ENCODE results near the gene ZNF490.
"Not testable (repeated sequence)": the region's sequence is repeated elsewhere in the genome, so short reads cannot be mapped to it uniquely, and the experiment has no call there.

Gene ZNF490

DNA sequence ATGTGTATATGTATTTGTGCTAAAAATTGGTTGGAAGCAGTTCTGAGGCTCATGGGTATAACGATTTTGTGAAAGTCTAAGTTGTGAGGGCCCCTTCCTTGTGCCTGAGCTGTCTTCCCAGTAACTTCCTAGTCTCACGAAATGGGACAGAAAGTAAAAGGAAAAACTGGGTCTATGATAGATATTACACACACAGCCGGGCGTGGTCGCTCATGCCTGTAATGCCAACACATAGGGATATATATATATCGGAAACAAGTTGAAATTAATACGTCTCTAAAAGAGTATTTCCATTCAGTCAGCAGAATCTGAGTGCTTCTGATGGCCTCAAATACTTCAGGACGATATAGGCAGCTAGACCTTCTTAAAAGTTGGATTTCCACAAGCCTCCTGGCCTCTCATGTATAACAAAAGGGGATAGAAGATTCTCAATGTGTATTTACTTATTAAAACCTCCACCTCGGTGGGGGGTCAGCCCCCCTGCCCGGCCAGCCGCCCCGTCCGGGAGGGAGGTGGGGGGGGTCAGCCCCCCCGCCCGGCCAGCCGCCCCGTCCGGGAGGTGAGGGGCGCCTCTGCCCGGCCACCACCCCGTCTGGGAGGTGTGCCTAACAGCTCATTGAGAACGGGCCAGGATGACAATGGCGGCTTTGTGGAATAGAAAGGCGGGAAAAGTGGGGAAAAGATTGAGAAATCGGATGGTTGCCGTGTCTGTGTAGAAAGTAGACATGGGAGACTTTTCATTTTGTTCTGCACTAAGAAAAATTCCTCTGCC lies 10.8 kb upstream of the ZNF490 start:
- DNase-seq, result not testable (repeated sequence)

DNA sequence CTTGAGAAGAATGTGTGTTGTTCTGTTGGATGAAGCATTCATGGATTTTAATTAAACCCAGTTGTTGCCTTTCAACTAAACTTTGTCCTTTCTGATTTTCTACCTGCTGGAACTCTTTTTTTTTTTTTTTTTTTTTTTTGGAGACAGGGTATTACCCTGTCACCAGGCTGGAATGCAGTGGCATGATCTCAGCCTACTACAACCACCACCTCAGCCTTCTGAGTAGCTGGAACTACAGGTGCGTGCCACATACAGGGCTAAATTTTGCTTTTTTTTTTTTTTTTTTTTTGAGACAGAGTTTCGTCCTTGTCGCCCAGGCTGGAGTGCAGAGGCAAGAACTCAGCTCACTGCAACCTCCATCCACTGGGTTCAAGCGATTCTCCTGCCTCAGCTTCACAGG lies 7.0 kb upstream of the ZNF490 start:
- no peak for DNase-seq

- DNase-seq, result peak; percentile 60
These were observed 717 bp upstream of the ZNF490 start for GRCh38 chr19:12611361-12611699.

DNA sequence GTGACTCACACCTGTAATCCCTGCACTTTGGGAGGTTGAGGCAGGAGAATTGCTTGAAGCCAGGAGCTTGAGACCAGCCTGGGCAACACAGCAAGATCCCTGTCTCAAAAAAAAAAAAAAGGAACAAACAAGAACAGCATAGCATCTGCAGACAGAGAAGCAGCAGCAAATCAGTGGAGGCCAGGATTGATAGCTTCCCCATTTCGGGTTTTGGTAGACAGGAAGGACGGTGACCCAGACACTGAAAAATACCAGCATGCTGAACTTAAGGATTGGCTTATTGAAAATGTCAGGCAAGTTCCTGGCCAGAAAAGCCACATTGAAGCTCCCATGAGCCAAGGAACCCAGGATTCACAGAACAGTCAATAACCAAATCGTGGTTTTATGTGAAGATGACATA lies 3.0 kb downstream of the ZNF490 start:
- no peak for DNase-seq

GRCh38 chr19:12606796-12607195 lies 3.8 kb downstream of the ZNF490 start:
- no peak for DNase-seq

DNA sequence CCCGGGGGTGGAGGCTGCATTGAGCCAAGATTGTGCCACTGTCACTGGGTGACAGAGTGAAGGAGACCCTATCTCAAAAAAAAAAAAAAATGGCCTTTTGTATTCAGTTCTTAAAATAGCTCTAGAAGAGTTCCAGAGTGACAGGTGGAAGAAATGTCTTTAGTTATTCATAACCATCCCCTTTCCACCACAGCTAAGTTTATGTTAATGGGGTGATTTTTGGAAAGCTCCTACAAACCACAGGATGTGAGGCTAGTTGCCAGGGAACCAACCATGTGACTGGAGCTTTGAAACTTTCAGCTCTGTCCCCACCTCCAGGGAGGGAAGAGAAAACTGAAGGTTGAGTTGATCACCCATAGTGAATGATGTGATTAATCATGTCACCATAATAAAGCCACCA lies 6.9 kb downstream of the ZNF490 start:
- no peak for DNase-seq

GRCh38 chr19:12597594-12597993 lies 13.0 kb downstream of the ZNF490 start:
- no peak for DNase-seq

GRCh38 chr19:12596927-12597548 lies 13.6 kb downstream of the ZNF490 start:
- no peak for DNase-seq

- DNase-seq, result no peak
These were observed 14.1 kb downstream of the ZNF490 start for GRCh38 chr19:12596485-12596884.

- DNase-seq, result no peak
These were observed 29.5 kb downstream of the ZNF490 start for GRCh38 chr19:12581100-12581499.

DNA sequence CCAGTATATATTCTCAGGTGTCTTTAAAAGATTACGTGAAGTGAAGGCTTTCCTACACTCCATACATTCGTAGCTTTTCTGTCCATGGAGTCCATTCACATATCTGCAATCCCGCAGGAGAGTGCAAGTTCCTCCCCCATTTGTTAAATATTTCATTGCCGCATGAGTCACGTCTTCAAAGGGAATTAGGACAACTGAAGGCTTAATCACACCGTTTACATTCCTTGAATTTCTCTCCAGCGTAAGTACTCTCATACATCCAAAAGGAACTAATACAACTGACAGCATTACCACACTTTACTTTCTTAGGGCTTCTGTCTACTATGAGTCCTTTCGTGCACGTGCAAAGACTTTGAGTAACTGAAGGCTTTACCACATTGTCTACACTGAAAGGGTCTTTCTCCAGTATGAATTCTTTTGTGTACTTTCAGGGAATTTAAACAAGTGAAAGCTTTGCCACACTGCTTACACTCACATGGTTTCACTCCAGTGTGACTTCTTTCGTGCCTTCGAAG lies 30.4 kb downstream of the ZNF490 start:
- DNase-seq, result peak; percentile 74

DNA sequence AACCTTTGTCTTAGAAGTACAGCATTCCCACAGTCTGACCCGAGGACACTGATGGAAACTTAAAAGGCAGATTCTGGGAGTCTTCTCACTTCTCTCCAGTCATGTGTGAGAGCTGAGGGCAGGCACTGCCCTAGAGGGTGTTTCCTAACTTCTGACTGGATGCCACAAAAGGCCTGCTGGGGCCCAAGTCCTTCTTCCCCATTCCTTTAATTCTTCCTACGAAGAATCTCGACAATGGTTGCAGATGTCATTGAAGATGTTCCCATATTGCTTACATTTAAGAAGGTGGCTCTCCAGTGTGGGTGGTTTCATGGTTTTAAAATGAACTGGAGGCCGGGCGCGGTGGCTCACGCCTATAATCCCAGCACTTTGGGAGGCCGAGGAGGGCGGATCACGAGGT lies 32.0 kb downstream of the ZNF490 start:
- no peak for DNase-seq

DNA sequence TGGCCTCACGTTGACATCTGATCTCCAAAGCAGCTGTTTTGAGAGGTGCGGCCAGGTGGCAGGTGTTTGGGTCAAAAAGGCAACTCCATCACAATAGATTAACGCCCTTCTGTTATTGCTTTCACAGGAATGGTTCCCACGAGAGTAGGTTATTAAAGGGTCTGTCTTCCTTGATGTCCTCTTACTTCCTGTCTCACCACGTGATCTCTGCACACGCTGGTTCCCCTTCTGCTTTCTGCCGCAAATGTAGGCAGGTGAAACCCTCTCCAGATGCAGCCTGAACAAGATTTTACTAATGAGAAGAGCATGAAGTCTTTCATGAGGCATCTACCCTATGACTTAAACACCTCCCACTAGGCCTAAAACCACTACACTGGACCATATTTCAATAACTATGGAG lies 36.6 kb downstream of the ZNF490 start:
- DNase-seq, result no peak

GRCh38 chr19:12567951-12568350 lies 42.7 kb downstream of the ZNF490 start:
- no peak for DNase-seq

- DNase-seq, result not testable (repeated sequence)
These were observed 44.2 kb downstream of the ZNF490 start for GRCh38 chr19:12566380-12566779.

- DNase-seq, result peak; percentile 78
These were observed 46.5 kb downstream of the ZNF490 start for GRCh38 chr19:12564016-12564664.

- DNase-seq, result no peak
These were observed 55.1 kb downstream of the ZNF490 start for GRCh38 chr19:12555456-12555930.

GRCh38 chr19:12551060-12551832 lies 59.4 kb downstream of the ZNF490 start, which contains the start of gene ZNF564:
ZNF564 (minus strand) TSS chr19:12551482; CDS start chr19:12551332, 150 bp downstream.
- peak; percentile 95 for DNase-seq

GRCh38 chr19:12546903-12547302 lies 63.7 kb downstream of the ZNF490 start:
- DNase-seq, result no peak

DNA sequence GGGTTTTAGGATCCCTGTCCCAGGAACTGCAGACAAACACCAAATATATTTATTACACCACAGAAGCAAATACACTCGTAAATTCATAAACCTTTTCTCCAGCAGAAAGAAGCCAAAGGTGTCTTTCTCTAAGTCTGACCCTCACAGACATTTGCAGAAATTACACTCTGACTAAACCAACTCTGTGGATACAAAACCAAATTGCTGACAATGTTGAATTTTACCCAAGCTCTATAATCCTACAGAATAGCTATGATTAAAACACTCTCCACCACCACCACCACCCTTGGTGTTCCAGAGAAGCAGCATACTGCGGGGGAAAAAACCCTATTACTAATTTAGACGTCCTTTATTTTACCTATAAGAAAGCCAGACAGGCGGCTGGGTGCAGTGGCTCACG lies 64.5 kb downstream of the ZNF490 start:
- DNase-seq, result no peak

DNA sequence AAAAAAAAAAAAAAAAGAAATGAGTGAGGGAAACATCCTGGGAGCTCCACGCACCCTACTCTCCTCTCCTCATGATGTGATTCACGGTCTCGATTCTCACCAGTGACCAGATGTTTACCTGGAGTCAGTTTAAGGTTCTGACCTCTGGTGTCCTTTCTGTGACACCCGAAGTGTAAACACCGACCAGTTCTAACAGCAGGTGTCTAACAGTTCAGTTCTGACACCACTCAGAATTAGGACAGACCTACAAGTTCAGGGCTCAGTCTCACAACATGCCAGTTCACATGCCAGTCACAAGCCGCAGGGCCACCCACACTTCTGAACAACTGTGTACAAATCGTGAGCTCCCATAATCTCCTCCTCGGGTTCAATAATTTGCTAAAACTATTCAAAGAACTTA lies 65.3 kb downstream of the ZNF490 start:
- DNase-seq, result no peak

- DNase-seq, result no peak
These were observed 66.2 kb downstream of the ZNF490 start for GRCh38 chr19:12544401-12544876.

- DNase-seq, result no peak
These were observed 66.8 kb downstream of the ZNF490 start for GRCh38 chr19:12543855-12544254.

Data from kidney glomerular epithelial cell (primary cell).